CD4-positive, CD25-positive, alpha-beta regulatory T cell (primary cell): ENCODE data around the gene RASSF10. TPM values are rescaled to one million over a fixed set of nuclear protein-coding genes. Genes with fewer than 3 reads are reported as not detected.

Source experiments
- ATAC-seq, 2 donors: fragments of 150-1000 bp; cut with Tn5 transposase; one replicate each; pipeline ENCODE4 v1.10.0; 2021; ENCODE audit warnings: low read depth in 2 of 2, moderate number of reproducible peaks in 2 of 2, moderate library complexity in 1 of 2
- DNase-seq, 3 donors: peaks; one replicate each; pipeline versions ENCODE4 v3.0.0 to v3.0.0-alpha.2; 2012 to 2022; ENCODE audit warnings: mixed read lengths in 1 of 3
- H3K27ac ChIP-seq: one replicate; pipeline ENCODE4 v1.7.0; 2013; ENCODE audit warnings: mild to moderate bottlenecking, low read length; ENCODE audit not compliant: insufficient read depth, poor library complexity, severe bottlenecking
- H3K27me3 ChIP-seq: one replicate; pipeline ENCODE4 v1.7.0; 2013; ENCODE audit warnings: low read length; ENCODE audit not compliant: control insufficient read depth, insufficient read depth
- H3K36me3 ChIP-seq: one replicate; pipeline ENCODE4 v1.7.0; 2013; ENCODE audit warnings: mild to moderate bottlenecking, low read length, moderate library complexity; ENCODE audit not compliant: control insufficient read depth, insufficient read depth
- H3K4me1 ChIP-seq: 2 replicates; pipeline ENCODE4 v1.7.0; 2013; ENCODE audit warnings: mild to moderate bottlenecking, low read length; ENCODE audit not compliant: insufficient read depth, control insufficient read depth, poor library complexity, severe bottlenecking
- H3K4me3 ChIP-seq: one replicate; pipeline ENCODE4 v1.7.0; 2013; ENCODE audit warnings: low read depth, mild to moderate bottlenecking, low read length, moderate library complexity
- H3K9me3 ChIP-seq, 2 experiments: 1 replicate in 1 of 2; 2 replicates in 1 of 2; pipeline ENCODE4 v1.7.0; 2013; ENCODE audit warnings: low read length in 2 of 2, mild to moderate bottlenecking in 1 of 2, moderate library complexity in 1 of 2; ENCODE audit not compliant: control insufficient read depth in 2 of 2
- H3K27ac Mint-ChIP-seq, 3 donors: one replicate each; pipeline ENCODE4 v1.8.0; 2020 to 2022; ENCODE audit warnings: mild to moderate bottlenecking in 3 of 3, mixed read lengths in 3 of 3, moderate library complexity in 2 of 3
- H3K27me3 Mint-ChIP-seq: one replicate; pipeline ENCODE4 v1.8.0; 2022; ENCODE audit warnings: mild to moderate bottlenecking, mixed read lengths
- H3K36me3 Mint-ChIP-seq: one replicate; pipeline ENCODE4 v1.8.0; 2020; ENCODE audit warnings: mixed read lengths
- H3K4me1 Mint-ChIP-seq, 4 donors: one replicate each; pipeline ENCODE4 v1.8.0; 2020 to 2022; ENCODE audit warnings: mixed read lengths in 4 of 4, mild to moderate bottlenecking in 1 of 4
- H3K4me3 Mint-ChIP-seq, 4 donors: one replicate each; pipeline ENCODE4 v1.8.0; 2020 to 2022; ENCODE audit warnings: mild to moderate bottlenecking in 4 of 4, mixed read lengths in 4 of 4, moderate library complexity in 3 of 4
- H3K9me3 Mint-ChIP-seq, 7 donors: one replicate each; pipeline ENCODE4 v1.8.0; 2020 to 2022; ENCODE audit warnings: mixed read lengths in 7 of 7, mild to moderate bottlenecking in 3 of 7, moderate library complexity in 2 of 7
- polyA plus RNA-seq, 4 donors: library from polyadenylated mRNA; unstranded; fragments of 300-500 nt; fragmentation: Illumina TruSeq; gene quantifications; one replicate each; pipeline ENCODE4 v1.2.3, GENCODE V29; 2021
- total RNA-seq: library from RNA; stranded (reverse); gene quantifications from one replicate; pipeline ENCODE4 v1.2.3, GENCODE V29; 2022

Gene RASSF10
- total and polyA plus RNA-seq, 5 donors from 2014 or later, result not detected

GRCh38 chr11:12968101-12968500 is 41.0 kb upstream of the RASSF10 start:
- Histone ChIP-seq H3K9me3 (no peaks in the 10 kb centered on the region), H3K27me3 (peaks cover 3% of the 10 kb centered on the region), H3K4me1 (no peaks in the 10 kb centered on the region), H3K4me3 (no peak overlapping the region), H3K36me3 (no peaks in the 10 kb centered on the region), H3K27ac (no peak overlapping the region)
- DNase-seq (no peak), ATAC-seq (no peak)
- Mint-ChIP-seq H3K36me3 (no peaks in the 10 kb centered on the region), H3K4me1 (no peaks in the 10 kb centered on the region), H3K4me3 (no peak overlapping the region), H3K27me3 (peaks cover 9% of the 10 kb centered on the region), H3K27ac (no peak overlapping the region), H3K9me3 (peaks cover 0 to 2% (median 0%) of the 10 kb centered on the region in 7 donors)

GRCh38 chr11:12968826-12969225 is 40.3 kb upstream of the RASSF10 start:
- H3K36me3 Mint-ChIP-seq, result no peaks in the 10 kb centered on the region
- peaks cover 9% of the 10 kb centered on the region for H3K27me3 Mint-ChIP-seq
- H3K4me3 Mint-ChIP-seq, result no peak overlapping the region
- Histone ChIP-seq H3K36me3 (no peaks in the 10 kb centered on the region), H3K27ac (no peak overlapping the region), H3K27me3 (peaks cover 3% of the 10 kb centered on the region), H3K4me3 (no peak overlapping the region), H3K9me3 (no peaks in the 10 kb centered on the region), H3K4me1 (no peaks in the 10 kb centered on the region)
- peaks cover 0 to 2% (median 0%) of the 10 kb centered on the region in 7 donors for H3K9me3 Mint-ChIP-seq
- no peak overlapping the region for H3K27ac Mint-ChIP-seq
- no peaks in the 10 kb centered on the region for H3K4me1 Mint-ChIP-seq
- DNase-seq, result no peak
- no peak for ATAC-seq

GRCh38 chr11:12971955-12972354 is 37.2 kb upstream of the RASSF10 start:
- no peaks in the 10 kb centered on the region for H3K4me1 Mint-ChIP-seq
- Histone ChIP-seq H3K36me3 (no peaks in the 10 kb centered on the region), H3K27ac (no peak overlapping the region), H3K4me3 (no peak overlapping the region), H3K4me1 (no peaks in the 10 kb centered on the region), H3K27me3 (peaks cover 11% of the 10 kb centered on the region), H3K9me3 (no peaks in the 10 kb centered on the region)
- ATAC-seq (no peak), DNase-seq (no peak)
- H3K9me3 Mint-ChIP-seq, result peaks cover 0 to 2% (median 0%) of the 10 kb centered on the region in 7 donors
- H3K27ac Mint-ChIP-seq, result no peak overlapping the region
- H3K36me3 Mint-ChIP-seq, result no peaks in the 10 kb centered on the region
- peaks cover 4% of the 10 kb centered on the region for H3K27me3 Mint-ChIP-seq
- no peak overlapping the region for H3K4me3 Mint-ChIP-seq

GRCh38 chr11:12973528-12974181 is 35.5 kb upstream of the RASSF10 start:
- Mint-ChIP-seq H3K27ac (no peak overlapping the region), H3K4me3 (no peak overlapping the region), H3K27me3 (peaks cover 6% of the 10 kb centered on the region), H3K4me1 (no peaks in the 10 kb centered on the region), H3K36me3 (no peaks in the 10 kb centered on the region), H3K9me3 (peaks cover 0 to 2% (median 0%) of the 10 kb centered on the region in 7 donors)
- Histone ChIP-seq H3K27ac (no peak overlapping the region), H3K27me3 (peaks cover 11% of the 10 kb centered on the region), H3K4me1 (no peaks in the 10 kb centered on the region), H3K9me3 (no peaks in the 10 kb centered on the region), H3K36me3 (no peaks in the 10 kb centered on the region), H3K4me3 (no peak overlapping the region)
- ATAC-seq, result no peak
- DNase-seq, result no peak

- H3K4me3 ChIP-seq, result no peak overlapping the region
- H3K27ac Mint-ChIP-seq, result no peak overlapping the region
- peaks cover 0 to 2% (median 0%) of the 10 kb centered on the region in 7 donors for H3K9me3 Mint-ChIP-seq
Measured at GRCh38 chr11:12975195-12975594, 33.9 kb upstream of the RASSF10 start.

GRCh38 chr11:12979928-12980689 is 29.0 kb upstream of the RASSF10 start:
- H3K9me3 Mint-ChIP-seq, result peaks cover 0 to 2% (median 0%) of the 10 kb centered on the region in 7 donors
- Histone ChIP-seq H3K27ac (no peak overlapping the region), H3K27me3 (peaks cover 8% of the 10 kb centered on the region), H3K9me3 (no peaks in the 10 kb centered on the region), H3K4me1 (no peaks in the 10 kb centered on the region), H3K4me3 (no peak overlapping the region), H3K36me3 (no peaks in the 10 kb centered on the region)
- DNase-seq (no peak), ATAC-seq (no peak)
- H3K4me3 Mint-ChIP-seq, result no peak overlapping the region
- peaks cover 6% of the 10 kb centered on the region for H3K27me3 Mint-ChIP-seq
- H3K27ac Mint-ChIP-seq, result no peak overlapping the region
- H3K4me1 Mint-ChIP-seq, result no peaks in the 10 kb centered on the region
- H3K36me3 Mint-ChIP-seq, result no peaks in the 10 kb centered on the region

More at GRCh38 chr11:12975195-12975594, 33.9 kb upstream of the RASSF10 start:
- peaks cover 6% of the 10 kb centered on the region for H3K27me3 Mint-ChIP-seq
- H3K27me3 ChIP-seq, result peaks cover 13% of the 10 kb centered on the region
- H3K27ac ChIP-seq, result no peak overlapping the region
- H3K36me3 Mint-ChIP-seq, result no peaks in the 10 kb centered on the region
- no peak for DNase-seq
- H3K4me1 Mint-ChIP-seq, result no peaks in the 10 kb centered on the region
- H3K9me3 ChIP-seq, result no peaks in the 10 kb centered on the region
- H3K4me1 ChIP-seq, result no peaks in the 10 kb centered on the region
- no peaks in the 10 kb centered on the region for H3K36me3 ChIP-seq
- H3K4me3 Mint-ChIP-seq, result no peak overlapping the region
- ATAC-seq, result no peak

GRCh38 chr11:12981676-12982522 is 27.2 kb upstream of the RASSF10 start:
- no peaks in the 10 kb centered on the region for H3K9me3 ChIP-seq
- ATAC-seq (no peak), DNase-seq (no peak)
- no peak overlapping the region for H3K27ac ChIP-seq
- no peak overlapping the region for H3K27ac Mint-ChIP-seq
- no peak overlapping the region for H3K4me3 ChIP-seq
- no peaks in the 10 kb centered on the region for H3K36me3 ChIP-seq
- H3K4me3 Mint-ChIP-seq, result no peak overlapping the region
- peaks cover 0 to 2% (median 0%) of the 10 kb centered on the region in 7 donors for H3K9me3 Mint-ChIP-seq
- peaks cover 6% of the 10 kb centered on the region for H3K27me3 Mint-ChIP-seq
- H3K4me1 ChIP-seq, result no peaks in the 10 kb centered on the region
- H3K4me1 Mint-ChIP-seq, result no peaks in the 10 kb centered on the region
- peaks cover 6% of the 10 kb centered on the region for H3K27me3 ChIP-seq
- H3K36me3 Mint-ChIP-seq, result no peaks in the 10 kb centered on the region
